GM21367 (cell line): ENCODE results near the gene DICER1.

Experiments
- ATAC-seq: cut with Tn5 transposase; IDR thresholded peaks from one replicate; pipeline ENCODE4 v1.9.1; 2021; ENCODE audit not compliant: unreplicated experiment

Gene DICER1

GRCh38 chr14:95062946-95063345 is 94.4 kb downstream of the DICER1 start:
- ATAC-seq: no peak

DNA sequence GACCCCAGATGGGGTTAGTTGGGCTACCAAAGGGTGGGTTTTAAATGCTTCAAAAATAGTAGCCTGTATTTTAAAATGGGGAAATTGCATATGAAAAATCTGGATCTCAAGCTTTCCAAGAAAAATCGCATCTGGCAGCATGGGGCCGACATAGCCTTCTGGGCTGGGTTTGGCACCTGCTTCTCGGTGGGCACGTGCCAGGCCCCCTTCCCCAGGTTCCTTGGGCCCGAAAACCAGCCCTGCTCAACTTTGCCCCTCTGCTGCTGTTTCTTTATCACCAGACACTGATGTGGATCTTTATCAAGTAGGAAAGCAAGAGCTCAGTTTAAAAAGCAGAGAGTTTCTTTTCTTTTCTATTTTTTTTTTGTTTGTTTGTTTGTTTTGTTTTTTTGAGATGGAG is 95.1 kb downstream of the DICER1 start:
- no peak for ATAC-seq

DNA sequence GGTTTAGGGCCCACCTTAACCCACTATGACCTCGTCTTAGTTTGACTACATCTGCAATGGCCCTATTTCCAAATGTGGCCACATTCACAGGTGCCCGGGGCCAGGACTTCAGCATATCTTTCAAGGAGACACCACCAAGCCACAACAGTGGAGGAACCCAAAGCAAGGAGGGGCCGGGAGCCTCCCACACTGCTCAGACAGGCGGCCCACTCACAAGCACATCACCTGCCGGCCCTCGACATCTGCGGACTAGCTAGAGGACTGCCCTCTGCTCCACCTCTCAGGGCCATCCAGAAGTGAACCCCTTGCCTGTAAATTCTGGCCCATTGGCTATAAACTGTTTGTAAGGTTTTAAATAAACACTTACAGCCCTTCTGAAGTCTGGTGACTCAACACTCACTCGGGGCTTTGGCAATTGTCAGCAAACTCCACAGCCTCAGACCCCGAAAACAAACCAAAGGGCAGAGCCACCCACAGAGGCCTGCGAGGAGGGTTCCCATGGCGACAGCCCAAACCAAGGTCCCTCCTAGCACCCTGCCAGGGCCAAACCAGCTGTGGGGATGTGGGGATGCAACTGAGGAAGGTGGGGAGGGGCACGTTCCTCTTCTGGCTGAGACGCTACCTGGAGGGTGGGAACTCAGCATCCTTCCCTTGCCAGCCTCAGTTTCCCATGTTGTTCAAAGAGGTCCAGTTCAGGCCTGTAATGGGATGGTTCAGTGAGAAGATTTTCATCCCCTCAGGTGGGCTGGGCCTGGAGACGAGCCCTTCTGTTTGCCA is 95.8 kb downstream of the DICER1 start:
- ATAC-seq: no peak

- no peak for ATAC-seq
Measured at GRCh38 chr14:95059126-95059525, 98.2 kb downstream of the DICER1 start.

DNA sequence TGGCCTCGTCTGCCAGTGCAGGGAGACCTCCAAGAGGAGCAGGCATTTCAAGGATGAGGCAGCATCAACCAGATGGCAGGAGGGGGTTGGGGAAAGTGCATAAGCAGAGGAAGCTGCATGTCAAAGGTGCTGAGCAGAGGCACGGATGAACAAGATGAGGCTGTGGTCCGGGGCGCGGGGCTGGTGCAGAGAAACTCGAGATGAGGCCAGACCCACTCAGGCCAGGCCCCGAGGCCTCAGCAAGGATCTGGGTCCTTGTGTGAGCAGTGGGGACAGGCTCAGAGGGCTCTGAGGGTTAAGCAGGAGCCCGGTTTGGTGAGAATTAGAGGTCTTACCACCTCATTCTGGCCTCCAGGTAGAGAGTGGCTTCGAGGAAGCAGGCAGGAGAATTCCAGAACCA is 98.8 kb downstream of the DICER1 start:
- no peak for ATAC-seq

- no peak for ATAC-seq
Measured at GRCh38 chr14:95057851-95058250, 99.5 kb downstream of the DICER1 start.

GRCh38 chr14:95057147-95057546 is 100.2 kb downstream of the DICER1 start:
- no peak for ATAC-seq

- ATAC-seq: no peak
Measured at GRCh38 chr14:95056476-95056875, 100.9 kb downstream of the DICER1 start.

GRCh38 chr14:95055318-95055717 is 102.0 kb downstream of the DICER1 start:
- ATAC-seq: no peak

DNA sequence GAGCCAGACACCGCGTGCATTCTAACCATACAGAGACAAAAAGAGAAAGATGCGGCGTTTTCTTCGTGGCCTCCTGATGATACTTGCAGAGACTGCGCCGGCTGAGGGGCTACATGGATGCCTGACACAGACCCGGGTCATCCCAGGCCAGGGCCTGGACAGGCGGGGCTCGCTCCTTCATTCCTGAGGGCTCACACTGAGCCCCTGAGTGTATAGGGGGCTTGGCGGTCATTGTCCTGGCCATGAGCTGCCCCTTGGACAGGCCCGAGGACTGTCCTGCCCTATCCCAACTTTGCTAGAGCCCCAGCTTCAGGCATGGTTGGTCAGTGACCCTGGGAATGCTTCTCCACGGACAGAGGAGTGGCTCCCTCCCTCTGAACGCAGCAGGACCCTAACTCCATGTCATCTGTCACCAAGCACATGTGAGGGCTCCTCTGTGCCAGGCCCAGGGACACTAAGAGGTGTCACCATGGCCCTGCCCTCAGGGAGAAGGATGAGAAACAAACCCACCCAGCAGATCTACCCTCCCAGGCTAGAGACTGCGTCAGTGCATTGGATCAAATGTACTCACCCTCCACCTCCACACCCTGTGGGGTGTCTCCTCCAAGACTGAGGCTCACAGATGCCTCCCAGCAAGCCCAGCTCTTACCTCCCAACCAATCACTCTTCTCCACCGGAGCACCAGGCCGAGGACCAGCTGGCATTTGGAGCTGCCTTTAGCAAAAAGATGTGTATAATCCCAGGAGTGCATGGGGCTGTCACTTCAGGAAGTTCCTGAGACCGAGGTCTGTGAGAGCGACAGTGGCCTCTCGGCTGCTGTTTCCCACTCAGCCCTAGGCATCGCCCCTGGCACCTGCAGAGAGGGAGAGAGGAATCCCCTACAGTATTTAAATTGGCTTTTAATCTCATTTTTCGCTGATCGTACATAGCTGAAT is 102.7 kb downstream of the DICER1 start:
- ATAC-seq: no peak

DNA sequence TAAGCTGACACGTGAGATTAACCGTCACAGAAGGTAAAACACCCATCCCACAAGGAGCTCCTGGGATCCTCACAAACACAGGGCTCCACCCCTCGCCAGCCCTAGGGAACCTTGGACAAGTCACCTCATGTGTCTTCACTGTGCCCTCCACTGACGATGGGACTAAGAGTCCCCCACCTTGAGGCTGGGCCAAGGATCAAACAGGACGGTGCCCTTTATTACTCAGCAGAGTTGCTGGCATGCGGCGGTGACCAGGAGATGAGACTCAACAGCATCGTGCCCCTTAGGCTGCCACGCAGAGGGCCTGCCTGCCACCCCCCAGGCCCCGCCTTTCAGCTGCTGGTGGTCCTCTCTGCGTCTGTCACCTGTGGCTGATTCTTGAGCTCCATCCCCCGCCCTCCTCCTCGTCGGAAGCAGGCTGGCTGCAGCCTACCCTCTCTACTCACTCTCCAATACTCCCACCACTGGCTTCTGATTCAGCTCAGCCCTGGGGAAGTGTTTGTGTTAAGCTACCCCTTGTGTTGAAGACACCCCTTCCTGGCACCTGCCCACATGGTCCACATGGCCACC is 105.2 kb downstream of the DICER1 start:
- no peak for ATAC-seq

- ATAC-seq: no peak
Measured at GRCh38 chr14:95049952-95050351, 107.4 kb downstream of the DICER1 start.

DNA sequence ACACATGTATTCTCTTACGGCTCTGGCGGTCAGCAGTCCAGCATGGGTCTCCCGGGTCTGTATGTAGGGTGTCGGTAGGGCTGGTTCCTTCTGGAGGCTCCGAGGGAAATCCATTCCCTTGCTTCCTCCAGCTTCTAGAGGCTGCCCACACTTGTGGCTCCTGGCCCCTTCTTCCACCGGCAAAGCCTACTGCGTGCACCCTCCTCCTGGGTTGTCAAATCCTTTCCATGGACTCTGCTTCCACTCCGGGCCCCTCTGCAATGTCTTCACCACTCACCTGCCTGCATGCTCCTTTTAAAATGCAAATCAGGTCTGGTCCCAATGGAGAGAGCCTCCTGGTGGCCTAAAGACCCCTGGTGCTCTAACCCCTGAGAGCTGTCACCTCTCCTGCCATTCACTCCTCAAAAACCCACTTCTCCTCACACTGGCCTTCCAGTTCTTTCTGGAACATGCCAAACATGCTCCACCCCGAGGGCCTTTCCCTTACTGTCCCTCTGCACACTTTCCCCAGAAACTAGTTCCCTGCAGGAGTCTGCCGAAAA is 108.5 kb downstream of the DICER1 start:
- no peak for ATAC-seq

DNA sequence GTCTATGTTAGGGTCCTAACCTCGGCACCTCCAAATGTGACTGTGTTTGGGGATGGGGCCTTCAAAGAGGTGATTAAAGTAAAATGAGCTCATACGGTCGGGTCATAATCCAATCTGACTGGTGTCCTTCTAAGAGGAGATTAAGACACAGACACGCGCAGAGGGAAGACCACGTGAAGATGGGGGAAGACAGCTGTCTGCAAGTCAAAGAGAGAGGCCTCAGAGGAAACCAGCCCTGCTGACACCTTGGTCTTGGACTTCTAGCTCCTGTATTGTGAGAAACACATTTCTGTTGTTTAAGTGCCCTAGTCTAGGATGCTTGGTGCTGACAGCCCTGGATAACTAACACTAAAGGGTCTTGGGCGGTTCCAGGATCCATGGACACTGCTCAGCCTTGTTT is 109.6 kb downstream of the DICER1 start:
- no peak for ATAC-seq

DNA sequence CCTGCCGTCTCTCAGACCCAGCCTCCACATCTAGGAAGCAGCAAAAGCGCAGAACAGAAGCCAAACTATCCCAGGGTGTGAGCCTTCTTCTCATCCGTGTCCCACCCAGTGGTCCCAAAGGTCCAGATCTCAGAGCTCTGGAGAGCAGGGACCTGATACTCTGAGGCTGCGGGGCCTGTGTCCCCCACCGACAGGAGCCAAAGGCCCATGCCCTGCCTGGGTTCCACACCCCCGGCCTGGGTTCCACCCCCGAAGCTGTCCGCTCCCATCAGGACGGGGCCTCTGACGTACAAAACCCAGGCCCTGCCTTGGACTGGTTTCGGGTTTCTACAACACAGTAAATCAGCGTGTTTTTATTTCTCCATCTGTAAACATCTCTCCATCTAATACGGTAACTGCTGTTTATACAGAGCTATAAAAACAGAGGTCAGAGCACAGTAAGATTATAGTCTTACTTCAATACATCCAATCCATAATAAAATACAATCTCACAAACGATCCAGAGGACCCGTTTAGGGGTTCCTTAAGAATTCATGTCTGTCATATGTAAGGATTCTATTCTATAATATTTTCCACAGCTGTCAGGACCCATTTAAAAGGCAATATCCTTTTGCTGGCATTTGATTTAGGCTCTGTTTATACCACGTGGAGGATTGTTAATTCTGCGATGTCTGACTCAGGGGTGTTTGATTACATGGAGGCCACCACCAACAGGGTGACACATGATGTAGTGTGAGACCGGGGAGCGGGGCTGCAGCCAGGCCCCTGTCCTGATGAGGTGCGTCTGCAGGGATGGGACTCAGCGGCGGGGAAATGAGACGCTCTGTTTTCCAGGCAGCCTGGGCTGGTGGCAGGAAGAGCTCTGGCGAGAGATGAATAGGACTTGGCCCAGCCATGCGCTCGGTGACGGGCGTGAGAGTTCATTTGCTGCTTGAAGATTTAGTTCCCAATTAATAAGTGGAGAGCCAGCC is 110.3 kb downstream of the DICER1 start:
- no peak for ATAC-seq

GRCh38 chr14:95045836-95046430 is 111.4 kb downstream of the DICER1 start:
- ATAC-seq: no peak

- no peak for ATAC-seq
Measured at GRCh38 chr14:95045106-95045701, 112.1 kb downstream of the DICER1 start.

DNA sequence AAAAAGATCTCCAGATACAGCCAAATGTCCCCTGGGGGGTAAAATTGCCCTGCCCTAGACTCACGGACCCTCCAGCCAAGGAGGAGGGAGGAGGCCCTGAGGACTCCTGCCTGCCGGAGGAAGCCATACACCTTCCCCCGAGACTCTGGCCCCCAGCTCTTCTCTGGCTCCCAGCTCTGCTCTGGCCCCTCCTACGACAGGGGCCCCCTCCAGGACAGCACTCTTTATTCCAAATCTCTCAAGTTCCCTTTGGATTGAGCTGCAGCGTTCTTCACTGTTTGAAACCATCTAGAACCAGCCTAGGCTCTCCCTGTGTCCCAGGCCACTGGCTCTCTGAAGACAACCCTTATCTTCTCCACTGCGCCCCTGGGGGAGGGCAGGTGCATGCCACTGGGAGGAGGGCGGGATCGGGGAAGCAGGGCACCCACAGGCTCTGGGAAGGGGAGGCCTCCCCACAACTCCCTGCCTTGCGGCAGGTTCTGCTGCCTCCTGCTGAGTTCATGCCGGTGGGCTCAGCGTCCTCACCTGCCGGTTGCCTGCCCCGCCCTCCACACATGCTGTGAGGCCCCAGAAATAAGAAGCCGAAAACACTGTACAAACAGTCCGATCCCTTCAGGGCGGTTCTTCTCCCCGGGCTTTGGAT is 112.7 kb downstream of the DICER1 start:
- no peak for ATAC-seq
